NCI-H1417 treated with DMSO at 0.1 percent for 48 hours (cell line): ENCODE results near the gene UGT1A6.

Experiments used
- DNase-seq: peaks from one replicate; lab custom pipeline; 2025; lab: John Stamatoyannopoulos, UW

UGT1A6 gene

GRCh38 chr2:233821196-233821595 lies 128.5 kb downstream of the UGT1A6 start:
- DNase-seq = no peak

- DNase-seq = no peak
Measured at GRCh38 chr2:233821709-233822100, 129.0 kb downstream of the UGT1A6 start.

GRCh38 chr2:233822101-233822771 lies 129.5 kb downstream of the UGT1A6 start:
- no peak for DNase-seq
